ENCODE results near the gene OR6C68. TPM values are rescaled to one million over a fixed set of nuclear protein-coding genes. Genes with fewer than 3 reads are reported as not detected.

Gene OR6C68
- total RNA-seq, 1 donor from 2014 or later = not detected

Other genes starting within 250 kb of the OR6C68 start
- gene OR6C74, start 247.8 kb upstream of the OR6C68 start, total RNA-seq = not detected
- gene OR6C6, start 195.8 kb upstream of the OR6C68 start, total RNA-seq = not detected
- not detected for gene OR6C1, start 178.0 kb upstream of the OR6C68 start, total RNA-seq
- not detected for gene OR6C3, start 161.6 kb upstream of the OR6C68 start, total RNA-seq
- not detected for gene OR6C75, start 129.4 kb upstream of the OR6C68 start, total RNA-seq
- not detected for gene OR6C65, start 91.8 kb upstream of the OR6C68 start, total RNA-seq
- gene OR6C76, start 66.1 kb upstream of the OR6C68 start, total RNA-seq = not detected
- not detected for gene OR6C2, start 48.3 kb upstream of the OR6C68 start, total RNA-seq
- gene OR6C70, start 22.2 kb upstream of the OR6C68 start, total RNA-seq = not detected
- gene OR6C4, start 57.2 kb downstream of the OR6C68 start, total RNA-seq = not detected
- not detected for gene OR2AP1, start 80.1 kb downstream of the OR6C68 start, total RNA-seq
- not detected for gene OR10P1, start 144.5 kb downstream of the OR6C68 start, total RNA-seq
- gene ITGA7, start 215.5 kb downstream of the OR6C68 start, total RNA-seq = 806 TPM
- gene BLOC1S1, start 223.7 kb downstream of the OR6C68 start, total RNA-seq = 97.7 TPM
- 26.3 TPM for gene RDH5, start 228.0 kb downstream of the OR6C68 start, total RNA-seq
- 914 TPM for gene CD63, start 236.6 kb downstream of the OR6C68 start, total RNA-seq